K562 (cell line): ENCODE data around the gene LAMA2. TPM values are rescaled to one million over a fixed set of nuclear protein-coding genes. Genes with fewer than 3 reads are reported as not detected.

Experiments used
- ATAC-seq: fragments of 200-7000 bp; cut with Tn5 transposase; 3 replicates; pipeline ENCODE4 v1.9.1; 2020; ENCODE audit warnings: moderate library complexity
- BruUV-seq: library from RNA; stranded (reverse); fragments of 400-500 nt; replicated peaks from 2 replicates; lab custom pipeline; 2021; lab: Mats Ljungman, UMichigan
- CTCF ChIA-PET: fragments of 300-600 bp; formaldehyde crosslinking; extraction: SDS; loops from one replicate; lab custom pipeline; 2021; ENCODE audit warnings: low intra/inter-chr PET ratio; lab: Yijun Ruan, JAX
- POLR2A ChIA-PET: fragments of 300-600, 350-650 bp; sonication (Branson Sonifier 250); formaldehyde crosslinking; extraction: SDS; loops from one replicate; lab custom pipeline; 2021; ENCODE audit warnings: antibody characterized with exemption, inconsistent platforms; lab: Yijun Ruan, JAX
- DNase-seq, 4 experiments: peaks; one replicate each; pipeline versions ENCODE4 v3.0.0 to v3.0.0-alpha.2; 2011 to 2018; ENCODE audit warnings: low spot score in 3 of 4, mixed read lengths in 3 of 4; ENCODE audit errors: extremely low read depth in 1 of 4
- FAIRE-seq: peaks from 2 replicates; lab custom pipeline; 2011; peaks lifted over from hg19 to GRCh38; lab: Jason Lieb, UNC
- H2AFZ ChIP-seq: 2 replicates; pipeline ENCODE4 v1.6.0; 2011; ENCODE audit warnings: low read depth, low read length, control low read depth, inconsistent platforms
- H3K27ac ChIP-seq: fragments of 200-600 bp; 3 replicates; pipeline ENCODE4 v1.8.0; 2011; ENCODE audit warnings: low read depth, mild to moderate bottlenecking, control low read depth, inconsistent platforms, low read length, moderate library complexity, mixed read lengths; ENCODE audit errors: extremely low read depth
- H3K27me3 ChIP-seq, 2 experiments: fragments of 300-600 bp in 1 of 2; 2 replicates in 1 of 2; 3 replicates in 1 of 2; pipeline versions ENCODE4 v1.6.0 to v1.8.0; 2011; ENCODE audit warnings: inconsistent platforms in 2 of 2, low read length in 2 of 2, mild to moderate bottlenecking in 1 of 2, mixed read lengths in 1 of 2, moderate library complexity in 1 of 2; ENCODE audit not compliant: control insufficient read depth in 2 of 2, insufficient read depth in 2 of 2
- H3K36me3 ChIP-seq: fragments of 300-600 bp; 3 replicates; pipeline ENCODE4 v1.8.0; 2011; ENCODE audit warnings: mild to moderate bottlenecking, low read length, inconsistent platforms; ENCODE audit not compliant: control insufficient read depth, insufficient read depth
- H3K4me1 ChIP-seq, 2 experiments: fragments of 200-600 bp in 1 of 2; replicated peaks in 1 of 2; 2 replicates in 1 of 2; 3 replicates in 1 of 2; pipeline versions ENCODE4 v1.5.1 to v1.8.0; 2011; ENCODE audit warnings: inconsistent platforms in 2 of 2, low read length in 2 of 2, mild to moderate bottlenecking in 1 of 2, mixed read lengths in 1 of 2, moderate library complexity in 1 of 2; ENCODE audit not compliant: control insufficient read depth in 2 of 2, insufficient read depth in 2 of 2
- H3K4me2 ChIP-seq: 2 replicates; pipeline ENCODE4 v1.6.1; 2011; ENCODE audit warnings: low read length, control low read depth, inconsistent platforms, mixed read lengths; ENCODE audit not compliant: insufficient read depth
- H3K4me3 ChIP-seq: fragments of 200-600 bp; sonication (generic), shearing (Covaris generic); 2 replicates; pipeline ENCODE4 v1.5.1; 2016; ENCODE audit warnings: control low read depth, inconsistent platforms
- H3K79me2 ChIP-seq: fragments of 200-600 bp; 3 replicates; pipeline ENCODE4 v1.8.0; 2011; ENCODE audit warnings: low read length, inconsistent platforms; ENCODE audit not compliant: control insufficient read depth, insufficient read depth
- H3K9ac ChIP-seq, 2 experiments: 2 replicates each; pipeline versions ENCODE4 v1.6.0 to v1.6.1; 2011; ENCODE audit warnings: low read depth in 2 of 2, low read length in 2 of 2, control low read depth in 1 of 2, inconsistent platforms in 1 of 2, mild to moderate bottlenecking in 1 of 2, mixed read lengths in 1 of 2; ENCODE audit not compliant: insufficient read depth in 1 of 2
- H3K9me1 ChIP-seq: one replicate; pipeline ENCODE4 v1.6.0; 2011; ENCODE audit warnings: inconsistent platforms, mild to moderate bottlenecking, low read length, moderate library complexity; ENCODE audit not compliant: control insufficient read depth, insufficient read depth
- H3K9me3 ChIP-seq: replicated peaks from 2 replicates; pipeline ENCODE4 v1.5.1; 2011; ENCODE audit warnings: low read depth, low read length, inconsistent platforms; ENCODE audit not compliant: control insufficient read depth, insufficient read depth
- H4K20me1 ChIP-seq: replicated peaks from 2 replicates; pipeline ENCODE4 v1.6.1; 2011; ENCODE audit warnings: low read length, inconsistent platforms, mixed read lengths; ENCODE audit not compliant: control insufficient read depth, insufficient read depth
- ATF7 ChIP-seq: fragments of 450-650 bp; IDR thresholded peaks from 2 replicates; pipeline ENCODE4 v1.7.1; 2014; ENCODE audit warnings: mild to moderate bottlenecking, moderate library complexity
- CTBP1 ChIP-seq: fragments of 450-650 bp; IDR thresholded peaks from 2 replicates; pipeline ENCODE4 v1.6.1; 2016; ENCODE audit warnings: borderline replicate concordance
- MAFF ChIP-seq: IDR thresholded peaks from 2 replicates; pipeline ENCODE4 v1.6.1; 2012; ENCODE audit warnings: low read length, improper control_type of control experiment
- MTF1 ChIP-seq: fragments of 250-450 bp; sonication (Bioruptor Pico); IDR thresholded peaks from 2 replicates; pipeline ENCODE4 v1.9.0; 2021; ENCODE audit warnings: moderate library complexity, mild to moderate bottlenecking, inconsistent platforms, borderline replicate concordance
- PCBP1 ChIP-seq: fragments of 200-400 bp; formaldehyde crosslinking; IDR thresholded peaks from 2 replicates; pipeline ENCODE4 v1.6.1; 2018; ENCODE audit warnings: mild to moderate bottlenecking, low read depth, low read length; ENCODE audit not compliant: poor library complexity, severe bottlenecking
- PHF21A ChIP-seq: fragments of 450-650 bp; IDR thresholded peaks from 2 replicates; pipeline ENCODE4 v1.6.1; 2017; ENCODE audit warnings: low read depth, borderline replicate concordance
- TAF1 ChIP-seq: IDR thresholded peaks from 2 replicates; pipeline ENCODE4 v1.6.1; 2011; ENCODE audit warnings: mild to moderate bottlenecking, low read length, moderate library complexity; ENCODE audit not compliant: insufficient read depth, control insufficient read depth, severe bottlenecking; ENCODE audit errors: extremely low read depth
- TCFL5 ChIP-seq: fragments of 250-450 bp; sonication (Bioruptor Pico); conservative IDR thresholded peaks from 2 replicates; pipeline ENCODE4 v1.6.1; 2021; ENCODE audit warnings: mild to moderate bottlenecking, moderate library complexity, matching md5 sums
- ZNF444 ChIP-seq: fragments of 250-450 bp; sonication (Bioruptor Pico); IDR thresholded peaks from 2 replicates; pipeline ENCODE4 v1.4.0; 2020; ENCODE audit warnings: mild to moderate bottlenecking, moderate library complexity
- WGBS: fragments of 100-300 bp; shearing (Covaris generic); methylation state at CpG from one replicate; pipeline ENCODE4 v1.1.6; 2016; ENCODE audit warnings: low coverage, mixed read lengths; ENCODE audit not compliant: insufficient coverage; ENCODE audit errors: missing lambda C conversion rate; 5-methylcytosine and 5-hydroxymethylcytosine counted together
- in situ Hi-C: fragments of 300-500 bp; cut with MboI; formaldehyde crosslinking; loops from 4 replicates; pipeline ENCODE4 v1.15.0; 2018; ENCODE audit warnings: inconsistent platforms, mixed read lengths
- intact Hi-C: fragments of 100-400 bp; cut with micrococcal nuclease; formaldehyde crosslinking; loops from 2 replicates; pipeline ENCODE4 v1.14.2; 2022
- polyA plus RNA-seq, 8 experiments: library from polyadenylated mRNA; depleted of rRNA in 4 of 8; stranded (reverse) in 5 of 8; unstranded in 3 of 8; fragments of >200 nt; fragmentation: Nextera tagmentation in 2 of 8; fragmentation: Illumina TruSeq in 1 of 8; extraction: Ambion mirVana in 2 of 8; extraction: Trizol in 1 of 8; gene quantifications; 2 replicates each; pipeline versions ENCODE4 v1.2.1 to v1.2.3, GENCODE V29; 2011 to 2014; ENCODE audit warnings: inconsistent platforms in 1 of 8, missing spikeins in 1 of 8
- total RNA-seq, 7 experiments: library from RNA; depleted of rRNA in 6 of 7; stranded (reverse); fragments of >200 nt in 6 of 7; fragmentation: Illumina TruSeq in 2 of 7; extraction: Trizol in 2 of 7; gene quantifications; 2 replicates each; pipeline versions ENCODE4 v1.2.1 to v1.2.3, GENCODE V29; 2011 to 2021; ENCODE audit warnings: low replicate concordance in 1 of 7
- TF ChIP-seq, protein P1 (sequence below): fragments of 450-650 bp; formaldehyde crosslinking; IDR thresholded peaks from 2 replicates; pipeline ENCODE4 v1.4.0; 2022; ENCODE audit warnings: mild to moderate bottlenecking, moderate library complexity
- TF ChIP-seq, protein P2 (sequence below): fragments of 450-650 bp; IDR thresholded peaks from 2 replicates; pipeline ENCODE4 v1.6.1; 2018; ENCODE audit not compliant: partially characterized antibody

The LAMA2 gene
- total and polyA plus RNA-seq, 9 of the 15 experiments (the other 6 are each of a cell fraction or from before 2014, with no cell fraction given) = 0.04 to 1.5 (median 0.36) TPM

DNA sequence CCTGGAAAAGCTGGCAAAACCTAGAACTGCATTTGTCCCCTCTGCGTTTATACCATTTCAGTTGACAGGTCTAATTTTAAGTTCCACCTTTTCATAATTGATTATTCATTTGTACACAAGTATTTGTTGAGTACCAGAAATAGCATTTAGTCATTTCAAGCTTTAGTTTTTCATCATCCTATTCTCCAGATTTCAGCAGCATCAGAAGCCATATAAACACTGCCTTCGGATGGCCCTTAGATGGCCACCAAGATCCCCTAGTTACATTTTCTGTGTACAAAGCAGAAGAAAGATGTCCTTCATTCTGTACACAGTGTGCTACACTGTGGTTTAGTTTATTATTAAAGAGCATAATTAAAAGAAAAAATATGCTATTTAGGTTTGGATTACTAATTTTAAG, 131.4 kb downstream of the LAMA2 start:
- ATAC-seq (no peak), DNase-seq (no peak), FAIRE-seq (no peak)
- POLR2A ChIA-PET = no interaction called here
- no peaks in the 10 kb centered on the region for H3K79me2 ChIP-seq
- H4K20me1 ChIP-seq = no peaks in the 10 kb centered on the region
- no peaks in the 10 kb centered on the region for H3K9me1 ChIP-seq
- no peak overlapping the region for H2AFZ ChIP-seq
- no peaks in the 10 kb centered on the region for H3K27me3 ChIP-seq
- CTCF ChIA-PET = no interaction called here
- H3K27ac ChIP-seq = no peak overlapping the region
- H3K9me3 ChIP-seq = no peaks in the 10 kb centered on the region
- no peak overlapping the region for H3K4me2 ChIP-seq
- no peaks in the 10 kb centered on the region for H3K36me3 ChIP-seq
- 0% methylated on average over 2 of the region's 2 CpGs for WGBS
- H3K4me3 ChIP-seq = no peak overlapping the region
- no peaks in the 10 kb centered on the region for H3K4me1 ChIP-seq
- intact Hi-C loops (no loop called here), in situ Hi-C loops (no loop called here)
- no TSS peak for BruUV-seq
- H3K9ac ChIP-seq = no peak overlapping the region
- TF ChIP-seq, protein P1, sequence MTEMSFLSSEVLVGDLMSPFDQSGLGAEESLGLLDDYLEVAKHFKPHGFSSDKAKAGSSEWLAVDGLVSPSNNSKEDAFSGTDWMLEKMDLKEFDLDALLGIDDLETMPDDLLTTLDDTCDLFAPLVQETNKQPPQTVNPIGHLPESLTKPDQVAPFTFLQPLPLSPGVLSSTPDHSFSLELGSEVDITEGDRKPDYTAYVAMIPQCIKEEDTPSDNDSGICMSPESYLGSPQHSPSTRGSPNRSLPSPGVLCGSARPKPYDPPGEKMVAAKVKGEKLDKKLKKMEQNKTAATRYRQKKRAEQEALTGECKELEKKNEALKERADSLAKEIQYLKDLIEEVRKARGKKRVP = no peak
- TF ChIP-seq, protein P2, sequence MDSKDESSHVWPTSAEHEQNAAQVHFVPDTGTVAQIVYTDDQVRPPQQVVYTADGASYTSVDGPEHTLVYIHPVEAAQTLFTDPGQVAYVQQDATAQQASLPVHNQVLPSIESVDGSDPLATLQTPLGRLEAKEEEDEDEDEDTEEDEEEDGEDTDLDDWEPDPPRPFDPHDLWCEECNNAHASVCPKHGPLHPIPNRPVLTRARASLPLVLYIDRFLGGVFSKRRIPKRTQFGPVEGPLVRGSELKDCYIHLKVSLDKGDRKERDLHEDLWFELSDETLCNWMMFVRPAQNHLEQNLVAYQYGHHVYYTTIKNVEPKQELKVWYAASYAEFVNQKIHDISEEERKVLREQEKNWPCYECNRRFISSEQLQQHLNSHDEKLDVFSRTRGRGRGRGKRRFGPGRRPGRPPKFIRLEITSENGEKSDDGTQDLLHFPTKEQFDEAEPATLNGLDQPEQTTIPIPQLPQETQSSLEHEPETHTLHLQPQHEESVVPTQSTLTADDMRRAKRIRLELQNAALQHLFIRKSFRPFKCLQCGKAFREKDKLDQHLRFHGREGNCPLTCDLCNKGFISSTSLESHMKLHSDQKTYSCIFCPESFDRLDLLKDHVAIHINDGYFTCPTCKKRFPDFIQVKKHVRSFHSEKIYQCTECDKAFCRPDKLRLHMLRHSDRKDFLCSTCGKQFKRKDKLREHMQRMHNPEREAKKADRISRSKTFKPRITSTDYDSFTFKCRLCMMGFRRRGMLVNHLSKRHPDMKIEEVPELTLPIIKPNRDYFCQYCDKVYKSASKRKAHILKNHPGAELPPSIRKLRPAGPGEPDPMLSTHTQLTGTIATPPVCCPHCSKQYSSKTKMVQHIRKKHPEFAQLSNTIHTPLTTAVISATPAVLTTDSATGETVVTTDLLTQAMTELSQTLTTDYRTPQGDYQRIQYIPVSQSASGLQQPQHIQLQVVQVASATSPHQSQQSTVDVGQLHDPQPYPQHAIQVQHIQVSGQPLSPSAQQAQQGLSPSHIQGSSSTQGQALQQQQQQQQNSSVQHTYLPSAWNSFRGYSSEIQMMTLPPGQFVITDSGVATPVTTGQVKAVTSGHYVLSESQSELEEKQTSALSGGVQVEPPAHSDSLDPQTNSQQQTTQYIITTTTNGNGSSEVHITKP = no peak
- TF ChIP-seq ZNF444 (no peak), MAFF (no peak), ATF7 (no peak), CTBP1 (no peak), PCBP1 (no peak), PHF21A (no peak), MTF1 (no peak), TCFL5 (CRISPR knock-in tag) (no peak), TAF1 (no peak)
